HEK293 (cell line): ENCODE results near the gene FBXO45.

ENCODE experiments used
- GLIS2 ChIP-seq: fragments of 450-650 bp; formaldehyde crosslinking; IDR thresholded peaks from 2 replicates; pipeline ENCODE4 v1.5.1; 2016; ENCODE audit warnings: missing biosample characterization, missing genetic modification characterization
- ZEB2 ChIP-seq: fragments of 450-650 bp; formaldehyde crosslinking; IDR thresholded peaks from 2 replicates; pipeline ENCODE4 v1.5.1; 2016; ENCODE audit warnings: missing biosample characterization, missing genetic modification characterization
- ZNF416 ChIP-seq: fragments of 450-650 bp; formaldehyde crosslinking; IDR thresholded peaks from 2 replicates; pipeline ENCODE4 v1.5.1; 2016; ENCODE audit warnings: missing biosample characterization, missing genetic modification characterization
- TF ChIP-seq, protein P1 (sequence below): fragments of 450-650 bp; formaldehyde crosslinking; IDR thresholded peaks from 2 replicates; pipeline ENCODE4 v1.5.1; 2016; ENCODE audit warnings: missing biosample characterization, missing genetic modification characterization, borderline replicate concordance

DNA sequence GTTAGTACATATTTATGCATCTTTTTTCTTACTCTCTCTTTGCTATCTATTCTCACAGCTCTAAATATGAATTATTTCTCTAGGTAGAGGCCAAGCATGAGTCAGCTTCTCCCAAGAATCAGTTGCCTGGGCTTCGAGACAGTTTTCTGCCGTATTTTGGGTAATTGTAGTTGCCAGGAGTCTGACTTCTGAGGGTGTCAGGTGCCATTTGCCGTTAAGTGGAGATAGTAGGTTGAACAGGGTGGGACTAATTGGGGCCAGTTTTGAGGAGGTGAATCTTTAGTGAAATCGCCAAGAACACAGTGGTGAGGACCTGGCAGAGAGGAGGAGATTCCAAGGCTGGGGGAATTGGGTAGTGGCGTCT is 63.2 kb downstream of the FBXO45 start:
- TF ChIP-seq, protein P1, sequence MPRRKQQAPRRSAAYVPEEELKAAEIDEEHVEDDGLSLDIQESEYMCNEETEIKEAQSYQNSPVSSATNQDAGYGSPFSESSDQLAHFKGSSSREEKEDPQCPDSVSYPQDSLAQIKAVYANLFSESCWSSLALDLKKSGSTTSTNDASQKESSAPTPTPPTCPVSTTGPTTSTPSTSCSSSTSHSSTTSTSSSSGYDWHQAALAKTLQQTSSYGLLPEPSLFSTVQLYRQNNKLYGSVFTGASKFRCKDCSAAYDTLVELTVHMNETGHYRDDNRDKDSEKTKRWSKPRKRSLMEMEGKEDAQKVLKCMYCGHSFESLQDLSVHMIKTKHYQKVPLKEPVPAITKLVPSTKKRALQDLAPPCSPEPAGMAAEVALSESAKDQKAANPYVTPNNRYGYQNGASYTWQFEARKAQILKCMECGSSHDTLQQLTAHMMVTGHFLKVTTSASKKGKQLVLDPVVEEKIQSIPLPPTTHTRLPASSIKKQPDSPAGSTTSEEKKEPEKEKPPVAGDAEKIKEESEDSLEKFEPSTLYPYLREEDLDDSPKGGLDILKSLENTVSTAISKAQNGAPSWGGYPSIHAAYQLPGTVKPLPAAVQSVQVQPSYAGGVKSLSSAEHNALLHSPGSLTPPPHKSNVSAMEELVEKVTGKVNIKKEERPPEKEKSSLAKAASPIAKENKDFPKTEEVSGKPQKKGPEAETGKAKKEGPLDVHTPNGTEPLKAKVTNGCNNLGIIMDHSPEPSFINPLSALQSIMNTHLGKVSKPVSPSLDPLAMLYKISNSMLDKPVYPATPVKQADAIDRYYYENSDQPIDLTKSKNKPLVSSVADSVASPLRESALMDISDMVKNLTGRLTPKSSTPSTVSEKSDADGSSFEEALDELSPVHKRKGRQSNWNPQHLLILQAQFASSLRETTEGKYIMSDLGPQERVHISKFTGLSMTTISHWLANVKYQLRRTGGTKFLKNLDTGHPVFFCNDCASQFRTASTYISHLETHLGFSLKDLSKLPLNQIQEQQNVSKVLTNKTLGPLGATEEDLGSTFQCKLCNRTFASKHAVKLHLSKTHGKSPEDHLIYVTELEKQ (tag by site-specific recombination) = no peak
- TF ChIP-seq GLIS2 (tag by site-specific recombination) (no peak), ZNF416 (no peak), ZEB2 (tag by site-specific recombination) (no peak)
